Cardiac septum (tissue), 1 donor: ENCODE results near the gene INTS4. TPM values are rescaled to one million over a fixed set of nuclear protein-coding genes. Genes with fewer than 3 reads are reported as not detected.
"Not testable (repeated sequence)": the region's sequence is repeated elsewhere in the genome, so short reads cannot be mapped to it uniquely, and the experiment has no call there.

Experiments used
- DNase-seq: peaks from one replicate; pipeline ENCODE4 v3.0.0-alpha.2; 2020; ENCODE audit warnings: low spot score
- intact Hi-C: fragments of 100-400 bp; cut with DNase I; formaldehyde crosslinking; loops from one replicate; pipeline ENCODE4 v1.14.0; 2022
- total RNA-seq: library from RNA; stranded (reverse); fragmentation: NEBNext Ultra II Directional; extraction: Animal tissue kit (Norgen Biotek cat#: 25700); gene quantifications from one replicate; pipeline ENCODE4 v1.2.1, GENCODE V29; 2021
- donor health status: DM: no; HTN: no; CAD: no.

INTS4 gene
- total RNA-seq, 1 donor from 2014 or later = 19.3 TPM

DNA sequence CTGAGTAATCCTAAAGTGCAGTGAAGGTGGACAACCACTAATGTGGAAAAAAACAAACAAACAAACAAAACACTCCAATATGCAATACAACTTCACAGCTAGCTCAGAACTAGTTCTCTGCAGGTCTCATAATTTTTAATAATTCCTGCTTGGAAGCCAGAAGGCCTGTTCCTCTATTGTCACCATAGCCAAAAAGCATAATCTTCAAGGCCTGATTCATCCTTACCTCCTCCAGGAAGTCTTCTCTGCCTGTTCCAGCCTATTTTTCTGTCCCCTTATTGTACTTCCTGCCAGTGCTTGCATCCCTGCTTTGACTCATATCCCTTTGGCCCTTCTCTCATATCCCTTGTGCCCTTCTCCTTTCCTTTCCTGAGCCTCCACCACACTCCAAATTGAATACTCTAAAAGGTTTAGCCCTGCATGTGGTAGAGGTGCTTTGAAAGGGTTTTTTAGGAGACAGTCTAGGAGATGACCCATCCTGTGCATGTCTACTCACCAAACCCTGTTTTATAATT is 104.3 kb downstream of the INTS4 start:
- intact Hi-C loops, DNase-seq: not testable (repeated sequence)

DNA sequence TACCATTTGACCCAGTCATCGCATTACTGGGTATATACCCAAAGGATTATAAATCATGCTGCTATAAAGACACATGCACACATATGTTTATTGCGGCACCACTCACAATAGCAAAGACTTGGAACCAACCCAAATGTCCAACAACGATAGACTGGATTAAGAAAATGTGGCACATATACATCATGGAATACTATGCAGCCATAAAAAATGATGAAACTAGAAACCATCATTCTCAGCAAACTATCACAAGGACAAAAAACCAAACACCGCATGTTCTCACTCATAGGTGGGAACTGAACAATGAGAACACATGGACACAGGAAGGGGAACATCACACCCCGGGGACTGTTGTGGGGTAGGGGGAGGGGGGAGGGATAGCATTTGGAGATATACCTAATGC is 105.4 kb downstream of the INTS4 start:
- intact Hi-C loops, DNase-seq: not testable (repeated sequence)

DNA sequence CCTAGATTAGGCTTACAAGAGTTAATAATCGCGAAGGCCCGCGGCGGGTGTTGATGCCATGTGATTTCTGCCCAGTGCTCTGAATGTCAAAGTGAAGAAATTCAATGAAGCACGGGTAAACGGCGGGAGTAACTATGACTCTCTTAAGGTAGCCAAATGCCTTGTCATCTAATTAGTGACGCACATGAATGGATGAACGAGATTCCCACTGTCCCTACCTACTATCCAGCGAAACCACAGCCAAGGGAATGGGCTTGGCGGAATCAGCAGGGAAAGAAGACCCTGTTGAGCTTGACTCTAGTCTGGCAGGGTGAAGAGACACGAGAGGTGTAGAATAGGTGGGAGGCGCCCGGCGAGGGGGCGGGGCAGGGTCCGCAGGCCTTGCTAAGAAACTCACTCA is 108.1 kb downstream of the INTS4 start:
- no peak for DNase-seq
- intact Hi-C loops = no loop called here

DNA sequence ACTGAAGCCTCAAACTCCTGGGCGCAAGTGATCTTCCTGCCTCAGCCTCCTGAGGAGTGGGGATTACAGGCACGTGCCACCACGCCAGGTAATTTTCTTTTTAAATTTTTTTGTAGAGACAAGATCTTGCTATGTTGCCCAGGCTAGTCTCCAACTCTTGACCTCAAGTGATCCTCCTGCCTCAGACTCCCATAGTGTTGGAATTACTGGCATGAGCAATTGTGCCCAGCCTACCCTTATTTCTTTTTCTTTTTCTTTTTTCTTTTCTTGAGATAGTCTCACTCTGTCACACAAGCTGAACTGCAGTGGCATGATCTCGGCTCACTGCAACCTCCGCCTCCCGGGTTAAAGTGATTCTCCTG is 109.7 kb downstream of the INTS4 start:
- intact Hi-C loops = no loop called here

DNA sequence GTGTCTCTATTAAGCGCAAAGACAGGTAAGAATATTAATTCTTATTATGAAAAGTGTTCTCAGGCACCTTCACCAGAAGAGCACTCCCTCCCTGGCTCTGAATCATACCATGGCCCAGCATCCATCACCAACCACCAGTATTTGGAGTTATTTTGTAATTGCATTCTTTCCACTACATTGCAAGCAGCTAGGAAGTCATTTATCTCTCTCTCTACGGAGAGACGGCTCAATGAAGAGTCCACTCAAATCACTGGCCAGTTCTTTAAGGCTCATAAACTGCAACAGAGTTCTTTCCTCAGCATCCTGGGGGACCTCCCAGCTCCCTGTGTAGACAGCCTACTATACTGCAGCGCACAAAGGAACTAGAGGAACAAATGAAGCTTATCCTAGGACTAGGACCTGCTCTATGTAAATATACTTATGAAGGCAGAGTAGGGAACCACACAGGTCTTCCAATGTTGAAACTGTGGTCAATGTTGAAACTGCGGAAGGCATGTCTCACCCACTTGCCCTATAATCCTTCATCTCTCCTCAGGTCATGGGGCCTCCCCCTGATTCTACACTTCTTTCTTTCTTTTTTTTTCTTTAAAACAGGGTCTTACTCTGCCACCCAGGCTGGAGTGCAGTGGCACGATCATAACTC is 110.2 kb downstream of the INTS4 start:
- intact Hi-C loops = no loop called here
- no peak for DNase-seq

More for the DNA sequence above, 109.7 kb downstream of the INTS4 start:
- no peak for DNase-seq

DNA sequence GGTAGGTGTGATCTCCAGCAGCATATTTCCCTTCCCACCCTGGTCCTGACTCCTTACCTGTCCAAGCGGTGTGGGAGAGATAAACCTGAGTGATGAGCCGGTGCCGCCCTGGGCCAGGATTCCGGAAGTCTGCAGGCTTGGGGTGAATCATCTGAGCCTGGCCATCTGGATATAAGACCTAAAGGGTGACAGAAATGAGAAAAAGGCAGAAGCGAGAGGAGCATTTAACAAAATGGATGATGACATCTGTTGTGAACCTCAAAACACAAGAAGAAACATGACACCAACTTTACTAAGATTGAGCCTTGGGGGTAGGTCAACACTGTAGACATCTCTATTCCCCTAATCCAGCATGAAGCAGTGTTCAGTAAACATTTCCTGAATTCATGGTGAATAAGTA is 110.7 kb downstream of the INTS4 start:
- DNase-seq = no peak
- intact Hi-C loops = no loop called here

DNA sequence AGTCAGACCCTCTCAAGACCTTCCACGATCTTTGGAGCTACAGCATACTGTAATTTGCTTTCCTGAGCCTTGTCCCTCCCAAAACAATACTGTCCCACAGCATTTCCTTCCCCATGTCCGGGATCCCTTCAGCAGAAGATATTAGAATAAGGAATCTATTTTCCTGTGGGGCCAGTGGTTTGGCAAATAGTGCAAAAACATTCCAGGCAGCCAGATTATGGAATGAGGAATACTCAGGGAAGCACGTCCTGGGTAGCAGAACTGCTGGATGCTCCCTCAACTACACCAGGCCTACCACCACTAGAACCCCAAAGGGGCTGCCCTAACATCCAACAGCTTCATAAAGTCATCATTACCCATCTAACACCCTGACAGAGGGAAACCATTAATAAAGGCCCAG is 112.1 kb downstream of the INTS4 start:
- no peak for DNase-seq
- intact Hi-C loops = no loop called here

DNA sequence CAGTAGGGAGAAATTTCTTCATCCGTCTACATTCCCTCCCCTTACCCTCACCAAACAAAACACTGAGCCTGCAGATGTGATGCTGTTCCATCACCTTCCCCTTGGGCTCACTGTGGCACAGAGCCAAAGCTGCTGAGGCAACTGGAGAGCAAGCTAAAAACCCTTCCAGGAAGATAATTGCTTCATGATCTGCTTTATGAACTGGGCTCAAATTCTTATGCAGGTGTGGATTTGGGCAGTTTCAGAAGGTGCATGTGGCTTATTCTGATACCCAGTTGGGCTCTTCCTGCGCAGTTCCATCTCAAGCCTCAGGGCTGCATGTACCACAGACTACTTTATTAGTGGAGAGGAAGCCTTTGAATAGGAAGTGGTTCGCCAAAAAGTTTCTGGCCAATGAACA is 115.2 kb downstream of the INTS4 start:
- intact Hi-C loops = no loop called here
- DNase-seq = no peak

DNA sequence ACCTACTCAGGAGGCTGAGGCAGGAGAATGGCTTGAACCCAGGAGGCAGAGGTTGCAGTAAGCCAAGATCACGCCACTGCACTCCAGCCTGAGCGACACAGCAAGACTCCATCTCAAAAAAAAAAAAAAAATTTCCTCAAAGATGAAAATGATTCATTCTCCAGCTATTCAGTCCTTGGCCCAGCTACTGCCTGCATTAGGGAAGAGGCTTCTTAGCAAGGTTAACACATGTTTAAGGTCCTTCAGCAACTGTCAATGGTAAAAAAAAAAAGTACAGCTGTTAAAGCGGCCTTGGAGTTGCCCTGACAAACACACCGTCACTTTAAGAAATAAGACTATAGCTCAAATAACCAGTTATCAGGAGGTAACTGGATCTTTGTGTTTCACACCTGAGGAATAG is 116.2 kb downstream of the INTS4 start:
- intact Hi-C loops, DNase-seq: not testable (repeated sequence)

DNA sequence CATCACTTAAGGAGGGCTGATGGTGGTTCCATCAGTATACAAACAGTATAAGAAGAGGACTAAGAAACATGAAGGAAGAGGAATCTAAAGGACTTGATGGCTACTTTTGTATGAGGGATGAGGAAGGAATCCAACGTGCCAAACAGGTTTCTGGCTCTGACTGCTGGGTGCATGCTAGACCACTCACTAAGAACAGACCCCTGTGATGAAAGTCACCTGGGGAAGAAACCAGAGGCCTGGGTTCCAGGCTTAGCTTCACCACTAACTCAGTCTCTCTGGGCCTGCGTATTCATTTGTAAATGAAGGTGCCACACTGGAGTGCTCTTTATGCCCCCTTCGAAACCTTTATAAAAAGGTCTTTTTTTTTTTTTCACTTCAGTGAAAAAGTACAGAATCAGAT is 118.4 kb downstream of the INTS4 start:
- intact Hi-C loops = no loop called here
- DNase-seq = no peak

DNA sequence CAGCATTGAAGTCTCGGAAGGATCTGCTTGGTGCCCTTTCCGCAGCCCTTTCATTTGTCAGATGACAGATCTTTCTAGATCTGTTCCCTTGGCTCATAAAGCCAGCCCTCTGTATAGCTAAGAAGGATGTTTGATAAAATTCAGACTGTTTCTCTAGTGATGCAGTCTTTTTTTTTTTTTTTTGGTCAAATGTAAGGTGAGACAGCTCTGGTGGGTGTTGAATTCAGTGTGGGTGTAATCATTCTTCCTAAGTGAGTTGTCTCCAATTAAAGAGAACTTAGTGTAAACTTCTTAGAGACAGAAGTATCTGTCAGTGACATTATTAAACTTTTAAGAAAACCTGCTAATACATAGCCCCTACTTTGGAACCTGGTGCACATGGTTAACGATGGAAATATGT is 120.3 kb downstream of the INTS4 start:
- intact Hi-C loops = no loop called here
- DNase-seq = no peak

DNA sequence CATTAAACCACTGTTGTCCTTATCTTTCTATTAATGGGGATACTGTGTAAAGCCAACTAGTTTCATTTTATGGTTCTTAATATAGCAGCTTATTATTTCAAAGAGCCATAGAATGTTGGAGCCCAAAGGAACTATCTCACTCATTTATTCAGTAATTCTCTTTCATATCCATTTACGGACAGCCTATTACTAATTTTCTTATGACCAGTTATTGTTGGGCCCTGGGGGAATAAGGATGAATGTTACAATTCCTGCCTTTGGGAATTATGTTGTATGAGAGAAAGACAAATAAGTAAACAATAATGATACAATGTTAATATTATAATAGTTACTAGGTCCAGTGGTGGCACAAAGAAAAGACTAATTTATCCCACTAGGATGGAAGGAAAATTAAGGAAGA is 121.1 kb downstream of the INTS4 start:
- intact Hi-C loops = no loop called here

DNA sequence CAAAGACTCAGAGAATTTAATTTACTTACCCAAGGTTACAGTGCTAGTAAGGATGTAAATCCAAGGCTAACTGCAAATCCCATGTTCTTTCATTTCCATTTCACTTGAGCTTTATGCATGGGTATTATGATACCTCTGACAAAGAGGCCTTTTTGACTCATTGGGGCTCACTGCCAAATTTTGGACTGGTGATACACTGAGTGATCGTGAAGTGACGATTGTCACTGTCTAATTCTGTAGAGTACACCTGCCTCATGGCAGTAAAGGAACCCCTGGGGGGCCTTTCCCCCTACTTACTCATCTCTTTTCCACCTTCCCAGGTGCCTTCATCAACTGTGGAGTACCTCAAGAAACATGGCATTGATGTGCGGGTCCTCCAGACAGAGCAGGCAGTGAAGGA is 122.6 kb downstream of the INTS4 start:
- no peak for DNase-seq
- intact Hi-C loops = no loop called here

More for the DNA sequence above, 121.1 kb downstream of the INTS4 start:
- DNase-seq = no peak

DNA sequence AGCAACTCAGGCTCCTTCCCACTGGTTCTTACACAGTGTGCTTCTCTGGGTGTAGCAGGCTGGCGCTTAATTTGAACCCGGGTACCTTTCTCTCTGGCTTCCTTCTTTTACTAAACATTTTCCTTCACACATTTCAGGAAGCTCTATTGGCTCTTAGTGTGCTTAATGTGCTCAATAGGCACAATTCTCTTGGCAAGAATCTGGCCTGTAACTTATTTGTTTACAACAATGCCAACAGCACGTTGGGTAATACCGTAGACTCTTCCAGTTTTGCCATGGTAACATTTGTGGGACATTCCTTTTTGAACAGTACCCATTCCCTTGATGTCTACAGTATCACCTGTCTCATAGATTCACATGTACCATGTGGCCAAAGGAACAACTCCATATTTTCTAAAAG is 125.7 kb downstream of the INTS4 start:
- no peak for DNase-seq
- intact Hi-C loops = no loop called here

DNA sequence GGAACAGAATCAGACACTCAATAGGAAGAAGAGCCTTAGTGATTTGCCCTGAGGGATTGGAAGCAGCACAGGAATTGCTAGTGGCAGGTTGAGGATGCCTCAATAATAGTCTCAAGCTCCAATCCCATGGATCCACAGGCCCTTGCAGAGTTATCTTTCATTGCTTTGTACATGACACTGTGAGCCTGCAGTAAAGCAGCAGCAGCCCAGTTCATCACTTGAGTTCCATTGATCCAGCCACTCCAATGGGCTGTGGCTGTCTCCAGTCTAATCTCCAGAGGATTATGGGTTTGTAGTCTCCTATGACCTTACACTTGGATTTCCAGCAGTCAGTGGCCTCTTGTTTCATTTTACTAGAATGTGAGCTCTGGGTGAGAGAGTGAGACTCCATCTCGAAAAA is 128.1 kb downstream of the INTS4 start:
- DNase-seq = no peak
- intact Hi-C loops = no loop called here

DNA sequence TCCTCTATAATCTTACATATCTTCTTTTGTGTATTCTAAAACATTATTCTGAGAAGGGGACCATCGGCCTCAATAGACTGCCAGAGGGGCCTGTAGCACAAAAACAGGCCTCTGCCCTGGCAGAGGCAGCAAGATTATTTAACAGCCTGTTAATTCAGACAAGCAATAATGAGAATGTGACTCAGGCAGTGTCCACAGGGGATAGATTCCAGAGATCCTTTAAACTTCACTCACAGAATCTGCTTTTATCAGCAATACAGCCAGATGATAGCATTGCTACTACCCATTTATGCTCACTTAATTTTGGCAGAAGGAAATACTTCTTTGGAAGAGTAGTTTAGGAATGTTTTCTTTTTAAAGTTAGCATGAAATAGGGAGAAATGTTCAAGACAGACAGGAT is 128.7 kb downstream of the INTS4 start:
- no peak for DNase-seq
- intact Hi-C loops = no loop called here

DNA sequence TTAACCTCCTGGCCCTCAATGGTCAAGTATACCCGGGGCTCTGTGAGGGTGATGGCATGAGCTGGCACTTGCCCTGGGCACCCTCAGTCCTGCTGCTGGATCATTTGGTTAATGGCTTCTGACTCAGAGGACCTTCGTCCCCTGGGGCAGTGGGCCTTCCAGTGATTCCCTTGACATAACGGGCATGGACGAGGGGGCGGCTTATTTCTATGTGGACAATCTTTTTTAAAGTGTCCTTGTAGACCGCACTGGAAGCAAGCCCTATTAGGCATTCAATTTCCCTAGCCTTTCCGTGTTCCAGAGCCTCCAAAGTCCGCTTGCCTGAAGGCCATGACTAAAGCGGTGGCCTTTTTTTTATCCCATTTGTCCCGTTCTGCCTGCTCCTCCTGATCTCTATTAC is 133.0 kb downstream of the INTS4 start:
- DNase-seq, intact Hi-C loops: not testable (repeated sequence)

DNA sequence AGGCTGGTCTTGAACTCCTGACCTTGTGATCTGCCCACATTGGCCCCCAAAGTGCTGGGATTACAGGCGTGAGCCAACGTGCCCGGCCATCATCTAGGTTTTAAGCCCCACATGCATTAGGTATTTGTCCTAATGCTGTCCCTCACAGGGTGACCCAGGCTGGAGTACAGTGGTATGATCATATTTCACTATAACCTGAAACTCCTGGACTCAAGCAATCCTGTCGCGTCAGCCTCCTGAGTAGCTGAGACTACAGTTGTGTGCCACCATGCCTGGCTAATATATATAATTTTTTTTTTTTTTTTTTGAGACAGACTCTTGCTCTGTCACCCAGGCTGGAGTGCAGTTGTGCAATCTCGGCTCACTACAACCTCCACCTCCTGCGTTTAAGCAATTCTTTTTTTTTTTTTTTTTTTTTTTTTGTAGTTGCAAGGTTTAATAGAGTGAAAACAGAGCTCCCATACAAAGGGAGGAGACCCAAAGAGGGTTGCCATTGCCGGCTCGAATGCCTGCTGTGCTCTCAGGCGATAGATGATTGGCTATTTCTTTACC is 136.5 kb downstream of the INTS4 start:
- intact Hi-C loops, DNase-seq: not testable (repeated sequence)

DNA sequence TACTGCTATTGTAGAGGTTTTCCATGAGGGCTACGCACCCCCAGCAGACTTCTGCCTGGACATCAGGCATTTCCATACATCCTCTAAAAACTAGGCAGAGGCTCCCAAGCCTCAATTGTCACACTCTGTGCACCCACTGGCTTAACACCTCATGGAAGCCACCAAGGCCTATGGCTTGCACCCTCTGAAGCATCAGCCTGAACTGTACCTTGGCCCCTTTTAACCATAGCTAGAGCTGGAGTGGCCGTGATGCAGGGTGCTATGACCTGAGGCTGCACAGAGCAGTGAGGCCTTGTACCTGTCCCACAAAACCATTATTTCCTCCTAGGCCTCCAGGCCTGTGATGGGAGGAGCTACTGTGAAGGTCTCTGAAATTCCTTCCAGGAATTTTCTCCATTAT is 139.6 kb downstream of the INTS4 start:
- DNase-seq = no peak
- intact Hi-C loops = no loop called here

DNA sequence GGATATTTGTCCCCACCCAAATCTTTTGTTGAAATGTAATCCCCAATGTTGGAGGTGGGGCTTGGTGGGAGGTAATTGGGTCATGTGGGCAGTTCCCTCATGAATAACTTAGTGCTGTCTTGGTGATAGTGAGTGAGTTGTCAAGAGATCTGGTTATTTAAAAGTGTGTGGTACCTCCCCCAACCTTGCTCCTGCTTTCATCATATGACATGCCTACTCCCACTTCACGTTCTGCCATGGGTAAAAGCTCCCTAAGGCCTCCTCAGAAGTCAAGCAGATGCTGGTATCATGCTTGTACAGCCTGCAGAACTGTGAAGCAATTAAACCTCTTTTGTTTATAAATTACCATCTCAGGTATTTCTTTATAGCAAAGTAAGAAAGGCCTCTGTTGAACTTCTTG is 143.0 kb downstream of the INTS4 start:
- no peak for DNase-seq
- intact Hi-C loops = no loop called here

DNA sequence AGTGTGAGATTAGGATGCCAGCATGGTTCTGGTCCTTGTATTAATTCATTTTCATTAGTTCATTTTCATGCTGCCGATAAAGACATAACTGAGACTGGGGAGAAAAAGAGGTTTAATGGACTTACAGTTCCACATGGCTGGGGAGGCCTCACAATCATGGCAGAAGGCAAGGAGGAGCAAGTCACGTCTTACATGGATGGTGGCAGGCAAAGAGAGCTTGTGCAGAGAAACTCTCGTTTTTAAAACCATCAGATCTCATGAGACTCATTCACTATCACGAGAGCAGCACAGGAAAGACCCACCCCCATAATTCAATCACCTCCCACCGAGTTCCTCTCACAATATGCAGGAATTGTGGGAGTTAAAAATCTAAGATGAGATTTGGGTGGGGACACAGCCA is 150.8 kb downstream of the INTS4 start:
- intact Hi-C loops, DNase-seq: not testable (repeated sequence)
